ENCODE data around the gene FECH.

GRCh38 chr18:57527556-57528229 lies 58.8 kb downstream of the FECH start:
- TF ChIP-seq CTCF (IDR thresholded peaks at IDR 0.05; ENCODE audit: insufficient read depth, low read length, poor library complexity, severe bottlenecking) (no peak), EZH2phosphoT487 (conservative IDR thresholded peaks at IDR 0.05; ENCODE audit: low read length) (no peak)
